GM23338 (cell line): ENCODE data around the gene GPD1. TPM values are rescaled to one million over a fixed set of nuclear protein-coding genes. Genes with fewer than 3 reads are reported as not detected.

Experiments
- ATAC-seq: fragments of 200-7000 bp; cut with Tn5 transposase; 3 replicates; pipeline ENCODE4 v1.9.1; 2020
- DNase-seq: peaks from one replicate; pipeline ENCODE4 v3.0.0-alpha.2; 2015; ENCODE audit warnings: low spot score
- H2AFZ ChIP-seq: fragments of 200-600 bp; sonication (generic); 2 replicates; pipeline ENCODE4 v1.8.0; 2016; ENCODE audit warnings: antibody characterized with exemption, mild to moderate bottlenecking, moderate library complexity
- H3F3A ChIP-seq: fragments of 200-600 bp; sonication (generic); replicated peaks from 2 replicates; pipeline ENCODE4 v1.8.0; 2017; ENCODE audit warnings: antibody characterized with exemption, mixed run types, low read depth
- H3K27ac ChIP-seq: fragments of 200-600 bp; sonication (generic); 2 replicates; pipeline ENCODE4 v1.6.1; 2016; ENCODE audit warnings: low read depth
- H3K27me3 ChIP-seq: fragments of 200-600 bp; sonication (generic); 2 replicates; pipeline ENCODE4 v1.8.0; 2016; ENCODE audit warnings: mild to moderate bottlenecking, mixed run types, moderate library complexity; ENCODE audit not compliant: insufficient read depth
- H3K36me3 ChIP-seq: fragments of 200-600 bp; sonication (generic); 2 replicates; pipeline ENCODE4 v1.8.0; 2016; ENCODE audit warnings: mild to moderate bottlenecking; ENCODE audit not compliant: insufficient read depth
- H3K4me1 ChIP-seq: fragments of 200-600 bp; sonication (generic); 2 replicates; pipeline ENCODE4 v1.8.0; 2016; ENCODE audit warnings: mild to moderate bottlenecking, moderate library complexity; ENCODE audit not compliant: insufficient read depth
- H3K4me2 ChIP-seq: fragments of 200-600 bp; sonication (generic); 2 replicates; pipeline ENCODE4 v1.7.1; 2017; ENCODE audit warnings: mixed run types
- H3K4me3 ChIP-seq: fragments of 200-600 bp; sonication (generic); 2 replicates; pipeline ENCODE4 v1.6.1; 2016; ENCODE audit warnings: mixed run types
- H3K79me2 ChIP-seq: fragments of 200-600 bp; sonication (generic); replicated peaks from 2 replicates; pipeline ENCODE4 v1.8.0; 2017; ENCODE audit warnings: mild to moderate bottlenecking; ENCODE audit not compliant: insufficient read depth
- H3K9me2 ChIP-seq: fragments of 200-600 bp; sonication (generic); 2 replicates; pipeline ENCODE4 v1.8.0; 2017; ENCODE audit not compliant: insufficient read depth
- H4K20me1 ChIP-seq: fragments of 200-600 bp; sonication (generic); replicated peaks from 2 replicates; pipeline ENCODE4 v1.8.0; 2017; ENCODE audit warnings: mild to moderate bottlenecking; ENCODE audit not compliant: insufficient read depth
- H3K27ac Mint-ChIP-seq: 2 replicates; pipeline ENCODE4 v1.8.0; 2020; ENCODE audit warnings: inconsistent platforms, mild to moderate bottlenecking, moderate library complexity, mixed read lengths
- H3K27me3 Mint-ChIP-seq: 3 replicates; pipeline ENCODE4 v1.8.0; 2022; ENCODE audit warnings: low read depth, mild to moderate bottlenecking, moderate library complexity, mixed read lengths, inconsistent platforms; ENCODE audit not compliant: insufficient read depth, poor library complexity
- H3K36me3 Mint-ChIP-seq: 3 replicates; pipeline ENCODE4 v1.8.0; 2021; ENCODE audit warnings: low read depth, mild to moderate bottlenecking, inconsistent platforms, moderate library complexity, mixed read lengths
- H3K4me1 Mint-ChIP-seq: 3 replicates; pipeline ENCODE4 v1.8.0; 2020; ENCODE audit warnings: mild to moderate bottlenecking, inconsistent platforms, mixed read lengths
- H3K4me3 Mint-ChIP-seq: 3 replicates; pipeline ENCODE4 v1.8.0; 2021; ENCODE audit warnings: moderate library complexity, mild to moderate bottlenecking, inconsistent platforms, mixed read lengths
- H3K9me3 Mint-ChIP-seq: 3 replicates; pipeline ENCODE4 v1.8.0; 2020; ENCODE audit warnings: moderate library complexity, mild to moderate bottlenecking, inconsistent platforms, mixed read lengths
- CREB1 ChIP-seq: fragments of 250-450 bp; sonication (Bioruptor Pico); IDR thresholded peaks from 2 replicates; pipeline ENCODE4 v1.5.0; 2020; ENCODE audit warnings: low read depth, mild to moderate bottlenecking, moderate library complexity
- CTCF ChIP-seq, 2 experiments: fragments of 200-600 bp in 1 of 2; sonication (generic) in 1 of 2; conservative IDR thresholded peaks; 2 replicates each; pipeline versions ENCODE4 v1.5.1 to v1.6.1; 2016 to 2017; ENCODE audit warnings: antibody characterized with exemption in 2 of 2, low read depth in 2 of 2, mild to moderate bottlenecking in 2 of 2, moderate library complexity in 1 of 2
- ETS1 ChIP-seq: IDR thresholded peaks from 2 replicates; pipeline ENCODE4 v1.6.1; 2016; ENCODE audit warnings: antibody characterized with exemption
- EZH2 ChIP-seq: fragments of 200-600 bp; sonication (generic); IDR thresholded peaks from one replicate; pipeline ENCODE4 v1.8.0; 2017; ENCODE audit warnings: antibody characterized with exemption, mild to moderate bottlenecking, low read depth; ENCODE audit not compliant: unreplicated experiment
- EZH2phosphoT487 ChIP-seq: fragments of 200-600 bp; sonication (generic); IDR thresholded peaks from one replicate; pipeline ENCODE4 v1.8.1; 2018; ENCODE audit warnings: antibody characterized with exemption; ENCODE audit not compliant: unreplicated experiment
- POLR2AphosphoS5 ChIP-seq: IDR thresholded peaks from 2 replicates; pipeline ENCODE4 v1.6.1; 2016; ENCODE audit warnings: antibody characterized with exemption, low read depth
- STAT1 ChIP-seq: IDR thresholded peaks from one replicate; pipeline ENCODE4 v1.6.1; 2016; ENCODE audit warnings: antibody characterized with exemption; ENCODE audit not compliant: unreplicated experiment
- ZNF114 ChIP-seq: fragments of 250-450 bp; sonication (Bioruptor Pico); IDR thresholded peaks from 2 replicates; pipeline ENCODE4 v1.5.0; 2020; ENCODE audit warnings: mild to moderate bottlenecking, moderate library complexity
- ZNF462 ChIP-seq: fragments of 250-450 bp; sonication (Bioruptor Pico); IDR thresholded peaks from 2 replicates; pipeline ENCODE4 v1.5.0; 2020; ENCODE audit warnings: mild to moderate bottlenecking, moderate library complexity
- polyA plus RNA-seq: library from polyadenylated mRNA; unstranded; fragments of >200 nt; fragmentation: Nextera tagmentation; extraction: Ambion mirVana; gene quantifications from 2 replicates; pipeline ENCODE4 v1.2.1, GENCODE V29; 2016
- total RNA-seq: library from RNA; depleted of rRNA; stranded (reverse); fragments of >200 nt; shearing (Covaris generic); gene quantifications from 2 replicates; pipeline ENCODE4 v1.2.3, GENCODE V29; 2014

The GPD1 gene
- total and polyA plus RNA-seq, 2 experiments from 2014 or later, result 0.36 to 0.45 TPM

DNA sequence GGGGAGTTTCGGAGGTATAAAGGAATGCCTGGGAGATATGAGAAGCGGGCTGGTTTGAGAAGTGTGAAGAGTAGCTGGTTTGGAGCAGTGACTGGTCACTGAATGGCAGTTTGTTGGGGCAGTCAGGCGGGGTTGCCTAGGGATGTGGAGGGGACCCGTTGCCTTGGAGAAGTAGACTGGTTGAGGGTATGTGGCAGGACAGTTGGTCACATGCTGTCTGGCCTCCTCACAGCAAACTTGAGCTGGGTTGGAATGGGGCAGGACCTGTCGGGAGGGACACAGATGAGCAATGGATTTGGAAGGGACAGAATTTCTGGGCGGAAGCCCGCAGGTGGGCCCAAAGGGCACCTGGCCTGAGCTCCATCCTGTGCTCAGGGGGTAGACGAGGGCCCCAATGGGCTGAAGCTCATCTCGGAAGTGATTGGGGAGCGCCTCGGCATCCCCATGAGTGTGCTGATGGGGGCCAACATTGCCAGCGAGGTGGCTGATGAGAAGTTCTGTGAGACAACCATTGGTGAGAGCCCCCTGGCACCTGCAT lies 2.2 kb downstream of the GPD1 start:
- Histone ChIP-seq H4K20me1 (no peaks in the 10 kb centered on the region), H3K4me2 (no peak overlapping the region), H3K79me2 (no peaks in the 10 kb centered on the region), H3F3A (peaks cover 12% of the 10 kb centered on the region; the same call in 1 of the 2 replicates), H3K27ac (no peak overlapping the region), H3K9me2 (no peaks in the 10 kb centered on the region), H3K36me3 (no peaks in the 10 kb centered on the region), H3K4me3 (no peak overlapping the region), H3K27me3 (no peaks in the 10 kb centered on the region), H2AFZ (no peak overlapping the region), H3K4me1 (peaks cover 22% of the 10 kb centered on the region; the same call in 1 of the 2 replicates)
- Mint-ChIP-seq H3K4me3 (no peak overlapping the region; the same call in 2 of the 3 replicates), H3K36me3 (peaks cover 7% of the 10 kb centered on the region; the same call in 2 of the 3 replicates), H3K27me3 (peaks cover 6% of the 10 kb centered on the region), H3K27ac (no peak overlapping the region), H3K4me1 (peaks cover 42% of the 10 kb centered on the region), H3K9me3 (no peaks in the 10 kb centered on the region)
- TF ChIP-seq ZNF114 (CRISPR knock-in tag) (no peak), ZNF462 (CRISPR knock-in tag) (no peak)
- DNase-seq, result no peak
- ATAC-seq, result no peak

DNA sequence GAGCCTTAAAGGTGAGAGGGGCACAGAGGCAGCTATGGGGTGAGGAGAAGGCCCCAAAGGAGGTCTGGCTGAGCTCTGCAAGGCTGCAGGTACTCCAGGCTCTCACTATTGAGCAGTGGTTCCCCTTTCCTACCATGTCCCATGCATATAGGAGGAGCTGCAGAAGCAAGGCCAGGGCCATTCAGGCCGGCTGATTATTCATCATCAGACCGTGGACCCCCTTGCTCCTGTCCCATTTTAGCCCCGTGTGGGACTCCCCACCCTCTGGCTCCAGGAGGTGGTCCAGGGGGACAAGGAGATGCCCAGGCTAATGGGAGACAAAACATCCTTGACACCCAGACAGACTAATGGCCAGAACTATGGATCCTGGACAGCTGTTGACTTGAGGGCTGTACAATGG lies 3.1 kb downstream of the GPD1 start:
- H3K36me3 ChIP-seq, result no peaks in the 10 kb centered on the region
- Mint-ChIP-seq H3K27ac (no peak overlapping the region), H3K4me1 (peaks cover 41% of the 10 kb centered on the region), H3K9me3 (no peaks in the 10 kb centered on the region), H3K4me3 (no peak overlapping the region), H3K27me3 (peaks cover 7% of the 10 kb centered on the region), H3K36me3 (0 out of 3 replicates have a peak, but pooled peaks cover 4% of the 10 kb centered on the region)
- H3K27ac ChIP-seq, result no peak overlapping the region
- ATAC-seq (no peak), DNase-seq (no peak)
- H3K9me2 ChIP-seq, result no peaks in the 10 kb centered on the region
- H3K4me2 ChIP-seq, result no peak overlapping the region
- no peaks in the 10 kb centered on the region for H3K27me3 ChIP-seq
- no peaks in the 10 kb centered on the region for H4K20me1 ChIP-seq
- no peak overlapping the region for H3K4me3 ChIP-seq
- no peaks in the 10 kb centered on the region for H3K79me2 ChIP-seq
- H2AFZ ChIP-seq, result no peak overlapping the region
- H3F3A ChIP-seq, result peaks cover 13% of the 10 kb centered on the region; the same call in 1 of the 2 replicates
- H3K4me1 ChIP-seq, result peaks cover 23% of the 10 kb centered on the region; the same call in 1 of the 2 replicates
- TF ChIP-seq EZH2 (no peak), EZH2phosphoT487 (no peak), CREB1 (CRISPR knock-in tag) (no peak), CTCF (conservative IDR thresholded peaks at IDR 0.05; ENCODE audit: low read depth in 2 of 2) (no peak), POLR2AphosphoS5 (no peak), ZNF114 (CRISPR knock-in tag) (no peak), STAT1 (no peak), ETS1 (no peak)
